Gastroesophageal sphincter (tissue), 4 donors: ENCODE measurements around the gene GAS2L2. TPM values are rescaled to one million over a fixed set of nuclear protein-coding genes. Genes with fewer than 3 reads are reported as not detected.
"Not testable (repeated sequence)": the region's sequence is repeated elsewhere in the genome, so short reads cannot be mapped to it uniquely, and the experiment has no call there.

Source experiments
- ATAC-seq: fragments of 150-250 bp; one replicate; pipeline ENCODE4 v1.9.1; 2016; ENCODE audit warnings: mild to moderate bottlenecking, moderate library complexity
- H3K27ac ChIP-seq, 4 donors: fragments of 200-600 bp; sonication (generic) in 3 of 4; 1 replicate in 3 of 4; 2 replicates in 1 of 4; pipeline ENCODE4 v1.5.1; 2016 to 2019
- H3K27me3 ChIP-seq: fragments of 200-600 bp; sonication (generic); one replicate; pipeline ENCODE4 v1.5.1; 2019
- H3K36me3 ChIP-seq, 2 donors: fragments of 200-600 bp; sonication (generic); one replicate each; pipeline ENCODE4 v1.5.1; 2019; ENCODE audit warnings: control low read depth in 1 of 2
- H3K4me1 ChIP-seq, 3 donors: fragments of 200-600 bp; sonication (generic); 1 replicate in 2 of 3; 2 replicates in 1 of 3; pipeline ENCODE4 v1.5.1; 2016 to 2019; ENCODE audit warnings: control low read depth in 2 of 3
- H3K4me3 ChIP-seq, 2 donors: fragments of 200-600 bp; sonication (generic); one replicate each; pipeline ENCODE4 v1.5.1; 2019; ENCODE audit warnings: mild to moderate bottlenecking in 1 of 2, moderate library complexity in 1 of 2
- H3K9me3 ChIP-seq, 3 donors: fragments of 200-600 bp; sonication (generic); one replicate each; pipeline ENCODE4 v1.5.1; 2017 to 2019; ENCODE audit warnings: control low read depth in 2 of 3
- EP300 ChIP-seq: sonication (generic); formaldehyde crosslinking; IDR thresholded peaks from one replicate; pipeline ENCODE4 v1.6.1; 2017; ENCODE audit warnings: antibody characterized with exemption, mild to moderate bottlenecking
- POLR2A ChIP-seq, 2 donors: fragments of 450-650 bp; IDR thresholded peaks; one replicate each; pipeline ENCODE4 v1.6.1; 2017; ENCODE audit warnings: antibody characterized with exemption in 2 of 2, mild to moderate bottlenecking in 2 of 2, moderate library complexity in 1 of 2
- POLR2AphosphoS5 ChIP-seq: sonication (generic); formaldehyde crosslinking; IDR thresholded peaks from one replicate; pipeline ENCODE4 v1.6.1; 2017; ENCODE audit warnings: antibody characterized with exemption
- WGBS, 2 donors: methylation state at CpG; one replicate each; pipeline ENCODE4 v1.1.5; 2018; ENCODE audit warnings: low coverage in 1 of 2; 5-methylcytosine and 5-hydroxymethylcytosine counted together
- total RNA-seq, 4 donors: library from RNA; depleted of rRNA; stranded (reverse); fragments of >200 nt; gene quantifications; one replicate each; pipeline ENCODE4 v1.1.0, GENCODE V29; 2016
- TF ChIP-seq, protein P1 (sequence below), 4 experiments: fragments of 200-600 bp in 2 of 4; fragments of 450-650 bp in 2 of 4; sonication (generic) in 1 of 4; IDR thresholded peaks; one replicate each; pipeline ENCODE4 v1.5.1; 2017 to 2019; ENCODE audit warnings: antibody characterized with exemption in 4 of 4, mild to moderate bottlenecking in 2 of 4, moderate library complexity in 2 of 4

Gene GAS2L2
- total RNA-seq, 4 donors from 2014 or later: 1.5 TPM; not detected in 3

DNA sequence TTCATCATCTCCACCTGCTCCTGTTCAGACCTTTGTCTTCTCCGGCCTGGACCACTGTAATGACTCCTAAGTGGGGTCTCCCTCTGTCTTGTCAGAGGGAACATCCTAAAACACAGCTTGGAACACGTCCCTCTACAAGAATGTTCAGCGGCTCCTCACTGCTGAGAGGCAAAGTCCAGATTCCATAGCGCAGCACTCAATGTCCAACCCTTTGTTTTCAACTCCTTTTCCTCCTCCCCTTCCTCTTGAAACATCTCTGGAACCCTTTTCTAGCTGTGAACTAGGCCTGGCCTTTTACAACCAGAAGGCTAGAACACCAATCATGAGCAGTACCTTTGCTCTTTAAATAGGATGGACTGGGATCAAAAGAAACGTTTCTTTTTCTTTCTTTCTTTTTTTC, 8.6 kb upstream of the GAS2L2 start:
- no peaks in the 10 kb centered on the region for H3K27me3 ChIP-seq
- H3K9me3 ChIP-seq: no peaks in the 10 kb centered on the region
- no peak for TF ChIP-seq POLR2A (IDR thresholded peaks at IDR 0.05)
- no peak for TF ChIP-seq POLR2AphosphoS5
- TF ChIP-seq EP300: no peak
- TF ChIP-seq, protein P1, sequence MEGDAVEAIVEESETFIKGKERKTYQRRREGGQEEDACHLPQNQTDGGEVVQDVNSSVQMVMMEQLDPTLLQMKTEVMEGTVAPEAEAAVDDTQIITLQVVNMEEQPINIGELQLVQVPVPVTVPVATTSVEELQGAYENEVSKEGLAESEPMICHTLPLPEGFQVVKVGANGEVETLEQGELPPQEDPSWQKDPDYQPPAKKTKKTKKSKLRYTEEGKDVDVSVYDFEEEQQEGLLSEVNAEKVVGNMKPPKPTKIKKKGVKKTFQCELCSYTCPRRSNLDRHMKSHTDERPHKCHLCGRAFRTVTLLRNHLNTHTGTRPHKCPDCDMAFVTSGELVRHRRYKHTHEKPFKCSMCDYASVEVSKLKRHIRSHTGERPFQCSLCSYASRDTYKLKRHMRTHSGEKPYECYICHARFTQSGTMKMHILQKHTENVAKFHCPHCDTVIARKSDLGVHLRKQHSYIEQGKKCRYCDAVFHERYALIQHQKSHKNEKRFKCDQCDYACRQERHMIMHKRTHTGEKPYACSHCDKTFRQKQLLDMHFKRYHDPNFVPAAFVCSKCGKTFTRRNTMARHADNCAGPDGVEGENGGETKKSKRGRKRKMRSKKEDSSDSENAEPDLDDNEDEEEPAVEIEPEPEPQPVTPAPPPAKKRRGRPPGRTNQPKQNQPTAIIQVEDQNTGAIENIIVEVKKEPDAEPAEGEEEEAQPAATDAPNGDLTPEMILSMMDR (IDR thresholded peaks at IDR 0.05): no peak
- 90 to 91% methylated on average over 4 to 5 of the region's 5 CpGs for WGBS, 2 donors
- H3K4me1 ChIP-seq: peaks cover 0 to 32% (median 18%) of the 10 kb centered on the region in 3 donors
- no peak overlapping the region for H3K4me3 ChIP-seq
- ATAC-seq: no peak
- no peaks in the 10 kb centered on the region for H3K36me3 ChIP-seq
- no peak overlapping the region for H3K27ac ChIP-seq

GRCh38 chr17:35760587-35760986, 7.5 kb upstream of the GAS2L2 start, which contains the start of gene C17orf50:
TSS of gene C17orf50 (plus strand) at chr17:35760887. CDS start at chr17:35760942, 55 bp downstream.
- Histone ChIP-seq H3K4me1 (peaks cover 0 to 22% (median 17%) of the 10 kb centered on the region in 3 donors), H3K36me3 (no peaks in the 10 kb centered on the region), H3K27me3 (no peaks in the 10 kb centered on the region), H3K27ac (no peak within 1 kb of the TSS), H3K9me3 (no peaks in the 10 kb centered on the region), H3K4me3 (no peak within 1 kb of the TSS)
- TF ChIP-seq POLR2AphosphoS5 (no peak), EP300 (no peak), POLR2A (IDR thresholded peaks at IDR 0.05) (no peak)
- TF ChIP-seq, protein P1 (IDR thresholded peaks at IDR 0.05): no peak
- no peak for ATAC-seq
- WGBS, 2 donors: 100% methylated on average over 1 of the region's 1 CpG; no CpG with 5 or more reads in 1 of the 2 donors

GRCh38 chr17:35757243-35757642, 4.2 kb upstream of the GAS2L2 start:
- ATAC-seq: no peak
- no peaks in the 10 kb centered on the region for H3K27me3 ChIP-seq

DNA sequence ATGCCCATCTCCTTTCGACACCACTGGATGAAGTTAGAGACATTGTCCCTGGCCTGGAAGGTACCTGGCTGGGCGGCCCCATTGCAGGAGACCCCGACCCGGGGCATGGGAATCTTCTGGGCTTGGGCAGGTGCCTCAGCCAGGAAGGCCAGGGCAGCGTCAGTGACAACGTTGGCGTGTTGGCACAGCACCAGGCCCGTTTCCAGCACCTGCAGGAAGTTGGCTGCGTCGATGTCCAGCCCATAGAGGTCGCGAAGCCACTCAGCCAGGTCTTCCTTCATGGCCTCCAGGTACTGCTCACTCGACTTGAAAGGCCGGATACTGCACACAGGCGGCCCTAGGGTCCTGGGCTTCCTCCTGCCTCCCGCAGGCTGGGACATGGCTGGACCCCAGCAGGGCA, 568 bp downstream of the GAS2L2 start:
- 30 to 90% methylated on average over 2 to 4 of the region's 16 CpGs for WGBS, 2 donors
- Histone ChIP-seq H3K9me3 (no peaks in the 10 kb centered on the region), H3K27ac (peak overlapping the region in 2 of 4 donors; percentile 3 to 64), H3K4me3 (peak overlapping the region in 1 of 2 donors; percentile 23), H3K4me1 (peaks cover 0 to 51% (median 16%) of the 10 kb centered on the region in 3 donors), H3K36me3 (no peaks in the 10 kb centered on the region), H3K27me3 (peaks cover 31% of the 10 kb centered on the region)
- no peak for ATAC-seq
- TF ChIP-seq, protein P1 (IDR thresholded peaks at IDR 0.05): no peak
- TF ChIP-seq POLR2AphosphoS5 (no peak), POLR2A (IDR thresholded peaks at IDR 0.05) (no peak), EP300 (no peak)

More at GRCh38 chr17:35757243-35757642, 4.2 kb upstream of the GAS2L2 start:
- Histone ChIP-seq H3K27ac (no peak overlapping the region), H3K36me3 (no peaks in the 10 kb centered on the region), H3K4me1 (peaks cover 0 to 12% (median 11%) of the 10 kb centered on the region in 3 donors), H3K9me3 (no peaks in the 10 kb centered on the region), H3K4me3 (no peak overlapping the region)
- TF ChIP-seq POLR2A (IDR thresholded peaks at IDR 0.05) (no peak), POLR2AphosphoS5 (no peak), EP300 (no peak)
- TF ChIP-seq, protein P1 (IDR thresholded peaks at IDR 0.05): no peak

- ATAC-seq, H3K36me3 ChIP-seq, H3K4me3 ChIP-seq, H3K27ac ChIP-seq, H3K9me3 ChIP-seq: not testable (repeated sequence)
- Histone ChIP-seq H3K27me3 (peaks cover 33% of the 10 kb centered on the region), H3K4me1 (peaks cover 0 to 56% (median 16%) of the 10 kb centered on the region in 3 donors)
- WGBS, 2 donors: 72 to 75% methylated on average over 1 to 3 of the region's 4 CpGs
Measured at GRCh38 chr17:35751541-35751940, 1.5 kb downstream of the GAS2L2 start.
